WTC11 (cell line): ENCODE data around the gene RRP8.

Experiments used
- AR ChIP-seq: fragments of 250-450 bp; sonication (Bioruptor Pico); IDR thresholded peaks from 2 replicates; pipeline ENCODE4 v1.9.0; 2021; ENCODE audit warnings: mild to moderate bottlenecking
- ATF3 ChIP-seq: sonication (generic); formaldehyde crosslinking; conservative IDR thresholded peaks from 2 replicates; pipeline ENCODE4 v1.8.1; 2022; ENCODE audit warnings: mild to moderate bottlenecking, missing genetic modification reagents
- CDX4 ChIP-seq: fragments of 250-450 bp; sonication (Bioruptor Pico); IDR thresholded peaks from 2 replicates; pipeline ENCODE4 v1.9.0; 2021; ENCODE audit warnings: moderate library complexity, mild to moderate bottlenecking, inconsistent platforms, borderline replicate concordance
- CTCF ChIP-seq: fragments of 200-600 bp; IDR thresholded peaks from 2 replicates; pipeline ENCODE4 v1.8.0; 2022; ENCODE audit warnings: antibody characterized with exemption
- E2F1 ChIP-seq: sonication (generic); formaldehyde crosslinking; IDR thresholded peaks from 2 replicates; pipeline ENCODE4 v1.8.0; 2022; ENCODE audit warnings: mild to moderate bottlenecking, missing genetic modification reagents
- ELF4 ChIP-seq: sonication (generic); formaldehyde crosslinking; IDR thresholded peaks from 2 replicates; pipeline ENCODE4 v1.8.1; 2022; ENCODE audit warnings: low read depth, mild to moderate bottlenecking, moderate library complexity, missing genetic modification reagents
- EMX1 ChIP-seq: fragments of 250-450 bp; sonication (Bioruptor Pico); IDR thresholded peaks from 2 replicates; pipeline ENCODE4 v1.8.0; 2021; ENCODE audit warnings: mild to moderate bottlenecking
- ETV6 ChIP-seq: sonication (generic); formaldehyde crosslinking; IDR thresholded peaks from 2 replicates; pipeline ENCODE4 v1.8.1; 2022; ENCODE audit warnings: mild to moderate bottlenecking, missing genetic modification reagents
- MAX ChIP-seq: sonication (generic); formaldehyde crosslinking; IDR thresholded peaks from 2 replicates; pipeline ENCODE4 v1.8.0; 2022; ENCODE audit warnings: mild to moderate bottlenecking, missing genetic modification reagents
- NFE2L1 ChIP-seq: sonication (generic); formaldehyde crosslinking; IDR thresholded peaks from 2 replicates; pipeline ENCODE4 v1.8.1; 2023; ENCODE audit warnings: missing genetic modification reagents
- SP1 ChIP-seq: sonication (generic); formaldehyde crosslinking; conservative IDR thresholded peaks from 2 replicates; pipeline ENCODE4 v1.8.1; 2022; ENCODE audit warnings: missing genetic modification reagents
- ZBTB21 ChIP-seq: sonication (generic); formaldehyde crosslinking; IDR thresholded peaks from 2 replicates; pipeline ENCODE4 v1.8.1; 2023; ENCODE audit warnings: mild to moderate bottlenecking, missing genetic modification reagents, borderline replicate concordance
- TF ChIP-seq, protein P1 (sequence below): sonication (generic); formaldehyde crosslinking; IDR thresholded peaks from 2 replicates; pipeline ENCODE4 v1.8.1; 2022; ENCODE audit warnings: mild to moderate bottlenecking, moderate library complexity, missing genetic modification reagents
- TF ChIP-seq, protein P2 (sequence below): sonication (generic); formaldehyde crosslinking; IDR thresholded peaks from 2 replicates; pipeline ENCODE4 v1.8.0; 2022; ENCODE audit warnings: mild to moderate bottlenecking, missing genetic modification reagents

DNA sequence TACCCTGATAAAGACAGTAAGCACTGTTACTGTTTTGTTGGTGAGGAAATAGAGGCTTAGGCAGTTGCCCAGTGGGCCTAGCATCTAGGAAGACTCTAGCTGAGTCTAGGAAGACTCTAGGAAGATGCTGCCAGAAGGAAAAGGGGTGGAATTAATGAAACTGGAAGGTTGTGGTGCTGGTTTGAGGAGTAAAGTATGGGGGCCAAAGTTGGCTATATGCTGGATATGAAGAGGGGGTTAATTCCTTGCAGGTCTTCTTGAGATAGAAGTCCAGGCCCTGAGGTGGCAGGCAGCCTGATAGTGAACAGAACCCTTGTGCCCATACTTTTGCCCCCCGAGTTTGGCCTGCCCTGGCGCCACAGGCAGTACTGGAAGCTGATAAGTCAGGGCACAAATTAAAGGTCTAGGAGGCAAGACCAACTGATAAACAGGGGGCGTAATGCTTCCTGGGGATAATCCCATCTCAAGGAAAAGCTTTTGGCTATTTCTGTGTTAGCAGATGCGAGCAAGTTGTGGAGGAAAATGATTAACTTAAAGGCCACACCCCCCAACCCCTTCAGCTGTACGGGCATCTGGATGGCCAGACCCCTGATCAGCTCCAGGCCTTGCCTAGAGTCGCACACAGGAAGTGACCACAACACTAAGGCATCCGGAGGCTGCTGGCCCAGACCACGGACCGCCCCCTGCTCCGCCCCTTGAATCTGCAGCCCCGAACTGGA is 3.2 kb upstream of the RRP8 start:
- TF ChIP-seq CDX4 (CRISPR knock-in tag) (no peak), CTCF (no peak), SP1 (CRISPR knock-in tag) (0 out of 2 replicates have a peak, but pooled peaks have one; percentile 33), ELF4 (no peak), E2F1 (CRISPR knock-in tag) (no peak), ETV6 (CRISPR knock-in tag) (no peak), EMX1 (CRISPR knock-in tag) (no peak), ATF3 (CRISPR knock-in tag) (no peak), MAX (CRISPR knock-in tag) (no peak), ZBTB21 (CRISPR knock-in tag) (no peak), AR (CRISPR knock-in tag) (peak; percentile 64; the same call in 1 of the 2 replicates), NFE2L1 (CRISPR knock-in tag) (no peak)
- TF ChIP-seq, protein P1, sequence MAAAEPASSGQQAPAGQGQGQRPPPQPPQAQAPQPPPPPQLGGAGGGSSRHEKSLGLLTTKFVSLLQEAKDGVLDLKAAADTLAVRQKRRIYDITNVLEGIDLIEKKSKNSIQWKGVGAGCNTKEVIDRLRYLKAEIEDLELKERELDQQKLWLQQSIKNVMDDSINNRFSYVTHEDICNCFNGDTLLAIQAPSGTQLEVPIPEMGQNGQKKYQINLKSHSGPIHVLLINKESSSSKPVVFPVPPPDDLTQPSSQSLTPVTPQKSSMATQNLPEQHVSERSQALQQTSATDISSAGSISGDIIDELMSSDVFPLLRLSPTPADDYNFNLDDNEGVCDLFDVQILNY (CRISPR knock-in tag) = no peak
- TF ChIP-seq, protein P2, sequence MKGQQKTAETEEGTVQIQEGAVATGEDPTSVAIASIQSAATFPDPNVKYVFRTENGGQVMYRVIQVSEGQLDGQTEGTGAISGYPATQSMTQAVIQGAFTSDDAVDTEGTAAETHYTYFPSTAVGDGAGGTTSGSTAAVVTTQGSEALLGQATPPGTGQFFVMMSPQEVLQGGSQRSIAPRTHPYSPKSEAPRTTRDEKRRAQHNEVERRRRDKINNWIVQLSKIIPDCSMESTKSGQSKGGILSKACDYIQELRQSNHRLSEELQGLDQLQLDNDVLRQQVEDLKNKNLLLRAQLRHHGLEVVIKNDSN = no peak
